HL-60/S4 treated with phorbol 12-myristate 13-acetate at 8.2 ng/mL for 4 days and 3 days (cell line): ENCODE results near the gene NBEAL1.
"Not testable (repeated sequence)": the region's sequence is repeated elsewhere in the genome, so short reads cannot be mapped to it uniquely, and the experiment has no call there.

ENCODE experiments used
- in situ Hi-C: fragments of 300-500 bp; cut with MboI; formaldehyde crosslinking; loops from 2 replicates; pipeline ENCODE4 v1.15.0; 2022; ENCODE audit warnings: low sequenced_read_pairs

NBEAL1 gene

GRCh38 chr2:203105996-203106395, 91.3 kb downstream of the NBEAL1 start:
- in situ Hi-C loops = no loop called here

GRCh38 chr2:203110496-203110895, 95.8 kb downstream of the NBEAL1 start:
- in situ Hi-C loops = not testable (repeated sequence)

GRCh38 chr2:203112342-203112741, 97.7 kb downstream of the NBEAL1 start:
- in situ Hi-C loops = no loop called here

GRCh38 chr2:203115201-203115700, 100.6 kb downstream of the NBEAL1 start:
- in situ Hi-C loops = not testable (repeated sequence)

GRCh38 chr2:203122317-203122986, 107.8 kb downstream of the NBEAL1 start:
- in situ Hi-C loops = no loop called here

- in situ Hi-C loops = no loop called here
Measured at GRCh38 chr2:203126996-203127395, 112.3 kb downstream of the NBEAL1 start.

- in situ Hi-C loops = no loop called here
Measured at GRCh38 chr2:203135105-203135504, 120.4 kb downstream of the NBEAL1 start.

- in situ Hi-C loops = no loop called here
Measured at GRCh38 chr2:203143391-203143790, 128.7 kb downstream of the NBEAL1 start.

- in situ Hi-C loops = no loop called here
Measured at GRCh38 chr2:203149194-203149593, 134.5 kb downstream of the NBEAL1 start.

GRCh38 chr2:203155406-203155805, 140.7 kb downstream of the NBEAL1 start:
- in situ Hi-C loops = no loop called here

GRCh38 chr2:203162722-203163121, 148.0 kb downstream of the NBEAL1 start:
- in situ Hi-C loops = not testable (repeated sequence)

GRCh38 chr2:203164311-203164935, 149.7 kb downstream of the NBEAL1 start:
- in situ Hi-C loops = no loop called here

- in situ Hi-C loops = no loop called here
Measured at GRCh38 chr2:203167751-203168150, 153.1 kb downstream of the NBEAL1 start.

GRCh38 chr2:203170502-203170901, 155.8 kb downstream of the NBEAL1 start:
- in situ Hi-C loops = no loop called here

- in situ Hi-C loops = no loop called here
Measured at GRCh38 chr2:203175371-203175770, 160.7 kb downstream of the NBEAL1 start.

- in situ Hi-C loops = no loop called here
Measured at GRCh38 chr2:203177361-203177760, 162.7 kb downstream of the NBEAL1 start.

GRCh38 chr2:203185864-203186263, 171.2 kb downstream of the NBEAL1 start:
- in situ Hi-C loops = no loop called here

- in situ Hi-C loops = not testable (repeated sequence)
Measured at GRCh38 chr2:203190547-203190946, 175.9 kb downstream of the NBEAL1 start.

- in situ Hi-C loops = not testable (repeated sequence)
Measured at GRCh38 chr2:203191026-203191425, 176.4 kb downstream of the NBEAL1 start.

GRCh38 chr2:203191961-203192360, 177.3 kb downstream of the NBEAL1 start:
- in situ Hi-C loops = no loop called here

- in situ Hi-C loops = no loop called here
Measured at GRCh38 chr2:203195331-203196036, 180.8 kb downstream of the NBEAL1 start.

GRCh38 chr2:203200866-203201265, 186.2 kb downstream of the NBEAL1 start:
- in situ Hi-C loops = no loop called here
